GM19193 (cell line): ENCODE measurements around the gene PRR32.

ENCODE experiments used
- POLR2A ChIP-seq: IDR thresholded peaks from 4 replicates; pipeline ENCODE4 v1.6.1; 2011; ENCODE audit not compliant: insufficient read depth, insufficient read length; ENCODE audit errors: extremely low read depth

The PRR32 gene

GRCh38 chrX:126819429-126819828 is at the start of gene PRR32:
TSS of gene PRR32 (plus strand) at chrX:126819729. CDS start at chrX:126819844, 115 bp downstream.
- TF ChIP-seq POLR2A, result no peak

- TF ChIP-seq POLR2A, result no peak
These were observed 49.4 kb upstream of the PRR32 start for GRCh38 chrX:126770179-126770578.

GRCh38 chrX:126785539-126785938 is 34.0 kb upstream of the PRR32 start:
- no peak for TF ChIP-seq POLR2A

GRCh38 chrX:126799059-126799458 is 20.5 kb upstream of the PRR32 start:
- no peak for TF ChIP-seq POLR2A

- TF ChIP-seq POLR2A, result no peak
These were observed 3.7 kb upstream of the PRR32 start for GRCh38 chrX:126815806-126816205.

GRCh38 chrX:126820700-126821420 is 1.3 kb downstream of the PRR32 start:
- TF ChIP-seq POLR2A, result no peak

- no peak for TF ChIP-seq POLR2A
These were observed 4.9 kb downstream of the PRR32 start for GRCh38 chrX:126824338-126825007.

GRCh38 chrX:126825566-126826193 is 6.2 kb downstream of the PRR32 start:
- TF ChIP-seq POLR2A, result no peak

- TF ChIP-seq POLR2A, result no peak
These were observed 16.7 kb downstream of the PRR32 start for GRCh38 chrX:126836186-126836585.

- no peak for TF ChIP-seq POLR2A
These were observed 27.6 kb downstream of the PRR32 start for GRCh38 chrX:126847143-126847542.

GRCh38 chrX:126855839-126856524 is 36.5 kb downstream of the PRR32 start:
- TF ChIP-seq POLR2A, result no peak
